ENCODE measurements around the gene GDI1.
A peak's percentile ranks its signal among the peaks of the same experiment; 100 is the strongest.
"Not testable (repeated sequence)": the region's sequence is repeated elsewhere in the genome, so short reads cannot be mapped to it uniquely, and the experiment has no call there.

The GDI1 gene

DNA sequence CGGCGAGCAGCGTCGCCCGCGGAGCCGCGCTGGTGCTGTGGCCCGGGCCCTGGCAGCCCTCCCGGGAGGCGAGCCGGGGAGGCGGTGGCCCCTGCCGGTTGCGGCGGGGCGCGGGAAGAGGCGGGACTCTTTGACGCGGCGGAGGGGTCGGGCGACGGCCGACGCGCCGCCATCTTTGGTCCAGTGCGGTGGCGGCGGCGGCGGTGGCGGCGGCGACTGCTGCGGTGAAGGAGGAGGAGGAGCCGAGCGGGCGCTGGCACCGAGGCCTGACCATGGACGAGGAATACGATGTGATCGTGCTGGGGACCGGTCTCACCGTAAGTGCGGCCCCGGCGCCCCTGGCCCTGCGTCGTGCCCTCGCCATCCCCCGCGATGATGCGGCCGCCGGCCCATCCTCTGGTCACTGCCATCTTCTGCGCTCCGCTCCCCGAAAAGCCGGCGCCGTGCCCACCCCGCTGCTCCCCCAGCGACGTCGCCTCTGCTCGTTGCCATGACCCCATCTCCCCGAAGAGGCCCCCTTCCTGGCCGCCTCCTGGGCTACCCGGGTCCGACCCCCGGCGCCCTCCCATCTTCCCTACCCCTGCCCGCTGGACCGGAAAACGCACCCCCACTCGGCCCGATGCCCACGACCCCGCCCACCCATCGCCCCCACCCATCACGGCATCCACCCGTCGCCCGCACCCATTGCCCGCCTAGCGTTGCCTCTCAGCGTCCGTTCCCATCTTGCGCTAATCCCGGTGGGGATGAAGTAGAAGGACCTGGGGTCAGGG is at the start of gene GDI1:
Gene GDI1 (plus strand): TSS at position 172 of the 770 bp plus-strand sequence. CDS start 101 bp downstream, at position 273.
- DNase-seq, result peak; percentile 18 to 43 (median 28)

DNA sequence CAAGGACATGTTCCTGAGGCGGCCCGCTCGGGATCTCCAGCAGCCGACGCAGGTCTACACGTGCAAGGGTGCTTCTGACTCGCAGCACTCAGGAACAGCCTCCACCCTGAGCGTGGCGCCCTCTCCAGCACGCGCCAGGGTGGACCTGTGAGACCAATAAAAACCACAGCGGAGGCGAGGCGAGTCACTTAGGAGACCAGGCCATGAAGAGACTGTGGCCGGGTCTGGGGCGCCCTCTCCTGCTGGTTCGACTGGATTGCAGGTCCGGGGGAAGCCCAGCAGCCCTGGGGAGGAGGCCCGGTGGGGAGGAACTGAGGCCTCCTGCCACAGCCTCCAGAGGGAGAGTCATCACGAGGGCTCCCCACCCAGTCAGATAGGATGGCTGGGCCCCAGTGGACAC is 48.9 kb upstream of the GDI1 start:
- DNase-seq, result not testable (repeated sequence)

GRCh38 chrX:154388649-154389048 is 48.3 kb upstream of the GDI1 start:
- not testable (repeated sequence) for DNase-seq

- not testable (repeated sequence) for DNase-seq
Measured at GRCh38 chrX:154389812-154390747, 46.9 kb upstream of the GDI1 start.

GRCh38 chrX:154396363-154396762 is 40.6 kb upstream of the GDI1 start:
- DNase-seq, result not testable (repeated sequence)

DNA sequence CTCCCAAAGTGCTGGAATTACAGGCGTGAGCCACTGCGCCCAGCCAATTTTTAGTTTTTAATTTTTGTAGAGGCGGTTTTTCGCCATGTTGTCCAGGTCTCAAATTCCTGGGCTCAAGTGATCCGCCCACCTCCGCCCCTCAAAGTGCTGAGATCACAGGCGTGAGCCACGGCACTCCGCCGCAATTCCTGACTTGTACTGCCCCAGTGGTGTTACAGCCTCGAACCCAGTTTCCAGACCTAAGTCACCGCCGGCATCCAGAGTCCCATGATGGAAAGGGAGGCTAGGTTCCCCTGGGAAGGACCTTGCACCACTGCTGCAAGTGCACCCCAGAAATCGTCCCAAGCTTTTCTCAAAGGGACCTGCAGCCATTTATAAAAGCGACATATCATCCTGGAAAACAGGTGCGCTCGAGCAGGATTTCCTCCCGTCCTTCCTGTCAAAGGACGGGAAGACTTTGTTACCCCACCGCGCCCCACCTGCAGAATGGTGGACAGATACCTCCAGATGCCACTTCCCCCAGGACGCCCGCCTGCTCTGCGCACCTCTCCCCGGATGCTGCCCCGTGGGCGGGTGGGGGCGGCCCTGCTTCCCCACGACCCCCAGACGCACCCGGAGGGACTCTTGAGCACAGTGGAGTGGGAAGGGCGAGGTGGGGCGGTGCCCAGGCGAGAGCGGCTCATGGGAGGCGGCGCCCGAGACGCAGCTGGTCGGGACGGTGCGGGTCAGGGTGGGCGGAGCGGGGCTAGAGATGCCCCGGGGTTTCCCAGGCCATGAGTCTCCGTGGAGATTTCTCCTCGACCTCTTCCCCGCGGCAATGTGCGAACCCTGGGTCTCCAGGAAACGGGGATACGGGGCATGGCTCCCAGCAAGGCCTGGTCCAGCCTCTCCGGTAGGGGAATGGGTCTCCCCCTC is 39.7 kb upstream of the GDI1 start:
- DNase-seq, result peak in 3 of 4 experiments; percentile 19 to 50 (median 45)

GRCh38 chrX:154397888-154398667 is 38.9 kb upstream of the GDI1 start, which contains the start of gene RPL10:
Gene RPL10, plus strand, starts transcription at chrX:154398377. Its CDS starts 143 bp downstream, at chrX:154398520.
- peak; percentile 66 to 80 (median 74) for DNase-seq

DNA sequence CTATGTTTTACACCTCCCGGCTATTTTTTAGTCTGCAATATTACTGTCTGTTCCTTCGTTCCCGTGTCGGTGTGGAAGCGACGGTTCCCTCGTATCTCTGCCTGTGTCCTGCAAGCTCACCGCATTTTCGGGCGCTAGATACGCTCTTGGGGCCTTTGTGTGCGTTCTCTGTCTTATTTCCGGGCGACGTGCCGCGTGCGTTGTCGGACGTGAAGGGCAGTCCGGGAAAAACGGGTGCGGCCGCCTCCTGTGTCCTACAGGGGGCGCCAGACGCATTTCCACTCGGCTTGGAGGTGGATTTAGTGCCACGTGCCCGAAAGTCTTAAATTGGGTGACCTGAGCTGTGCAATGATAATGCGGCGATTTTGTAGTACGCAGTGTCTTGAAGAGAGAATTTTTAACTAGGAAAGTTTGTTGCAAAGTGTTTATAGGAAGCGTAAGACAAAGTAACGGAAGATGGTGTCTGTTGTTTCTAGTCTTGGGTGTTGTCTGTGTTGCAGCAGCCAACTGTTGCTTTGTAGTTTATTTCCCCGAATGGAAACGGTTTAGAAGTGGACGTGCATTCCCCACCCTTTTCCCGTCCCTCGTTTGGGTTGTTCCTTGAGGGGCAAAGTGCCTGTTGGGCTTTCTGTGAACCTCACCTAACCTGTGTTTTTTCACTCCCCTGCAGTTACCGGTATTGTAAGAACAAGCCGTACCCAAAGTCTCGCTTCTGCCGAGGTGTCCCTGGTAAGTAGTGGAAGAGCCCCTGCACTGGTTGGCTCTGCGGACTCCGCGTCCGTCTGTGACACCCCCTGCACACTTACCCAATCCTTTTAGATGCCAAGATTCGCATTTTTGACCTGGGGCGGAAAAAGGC is 38.1 kb upstream of the GDI1 start:
- DNase-seq, result peak; percentile 68 to 69 (median 69)

- peak in 1 of 4 experiments; percentile 15 for DNase-seq
Measured at GRCh38 chrX:154399527-154400368, 37.2 kb upstream of the GDI1 start.

DNA sequence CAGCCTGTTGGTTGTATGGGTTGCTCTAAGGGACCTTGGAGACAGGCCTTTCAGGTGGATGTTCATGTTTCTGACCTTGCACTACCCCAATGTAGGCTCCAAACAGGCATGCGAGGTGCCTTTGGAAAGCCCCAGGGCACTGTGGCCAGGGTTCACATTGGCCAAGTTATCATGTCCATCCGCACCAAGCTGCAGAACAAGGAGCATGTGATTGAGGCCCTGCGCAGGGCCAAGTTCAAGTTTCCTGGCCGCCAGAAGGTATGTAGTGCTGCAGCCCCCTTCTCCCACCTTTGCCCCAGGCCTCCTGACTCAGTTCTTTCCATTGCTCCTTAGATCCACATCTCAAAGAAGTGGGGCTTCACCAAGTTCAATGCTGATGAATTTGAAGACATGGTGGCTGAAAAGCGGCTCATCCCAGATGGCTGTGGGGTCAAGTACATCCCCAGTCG is 36.6 kb upstream of the GDI1 start:
- DNase-seq, result not testable (repeated sequence)

DNA sequence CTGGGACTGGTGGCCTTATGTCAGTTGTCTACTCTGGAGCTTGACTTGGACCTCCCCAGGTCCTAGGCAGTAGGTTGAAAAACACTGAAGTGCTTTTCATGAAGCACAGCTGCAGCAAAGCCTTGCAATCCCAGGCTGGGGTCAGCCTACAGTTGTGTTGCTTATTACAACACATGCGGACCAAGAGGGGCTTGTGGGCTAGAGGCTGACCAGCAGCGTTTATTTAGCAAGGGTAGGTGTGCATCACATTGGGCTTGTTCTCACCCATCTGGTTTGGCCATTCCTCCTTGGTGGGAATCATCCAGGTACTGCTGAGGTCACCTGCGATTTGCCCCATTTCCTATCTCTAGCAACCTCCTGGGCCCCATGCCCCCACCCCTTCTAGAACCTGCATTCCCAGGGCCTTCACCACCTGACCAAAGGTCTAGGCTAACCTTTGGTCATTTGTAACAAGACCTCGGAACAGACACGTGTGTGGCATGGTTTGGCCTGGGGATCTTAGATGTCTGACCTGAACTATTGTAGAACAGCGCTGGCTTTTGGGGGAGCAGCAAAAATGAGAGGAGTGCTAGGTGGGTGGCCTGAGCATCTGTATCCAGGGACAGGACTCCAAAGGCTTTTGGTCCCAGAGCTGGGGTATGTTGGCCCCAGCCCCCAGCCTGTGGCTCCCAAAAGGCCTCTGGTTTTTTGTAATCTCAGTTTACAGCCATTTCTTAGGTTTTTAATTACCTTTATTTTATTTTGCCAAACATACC is 35.7 kb upstream of the GDI1 start:
- no peak for DNase-seq

- DNase-seq, result no peak
Measured at GRCh38 chrX:154401918-154402621, 34.9 kb upstream of the GDI1 start.

DNA sequence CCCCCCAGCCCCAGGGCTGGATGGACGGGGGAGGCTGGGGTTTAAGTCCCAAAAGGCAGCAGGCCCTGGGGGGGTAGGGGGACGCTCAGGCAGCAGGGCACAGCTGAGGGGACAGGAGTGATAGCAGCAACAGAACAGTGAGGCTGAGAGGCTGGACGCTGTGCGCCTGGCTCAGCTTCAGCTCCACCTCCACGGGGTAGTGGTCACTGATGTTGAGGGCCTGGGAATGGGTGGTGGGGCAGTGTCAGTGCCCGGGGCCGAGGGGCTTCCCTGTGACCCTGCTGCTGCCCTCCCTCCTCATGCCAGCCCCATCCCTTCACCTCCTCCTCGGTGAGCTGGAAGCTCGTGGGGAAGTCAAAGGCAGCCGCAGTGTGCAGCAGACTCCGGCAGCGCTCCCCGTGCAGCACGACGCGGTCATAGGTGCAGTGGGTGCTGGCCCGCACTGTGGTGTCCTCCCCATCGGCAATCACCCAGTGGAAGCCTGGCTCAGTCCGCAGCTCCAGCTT is 34.3 kb upstream of the GDI1 start:
- DNase-seq, result no peak

GRCh38 chrX:154403192-154403591 is 33.8 kb upstream of the GDI1 start:
- DNase-seq, result no peak

- no peak for DNase-seq
Measured at GRCh38 chrX:154403858-154404257, 33.1 kb upstream of the GDI1 start.

- DNase-seq, result no peak
Measured at GRCh38 chrX:154404625-154405192, 32.2 kb upstream of the GDI1 start.

DNA sequence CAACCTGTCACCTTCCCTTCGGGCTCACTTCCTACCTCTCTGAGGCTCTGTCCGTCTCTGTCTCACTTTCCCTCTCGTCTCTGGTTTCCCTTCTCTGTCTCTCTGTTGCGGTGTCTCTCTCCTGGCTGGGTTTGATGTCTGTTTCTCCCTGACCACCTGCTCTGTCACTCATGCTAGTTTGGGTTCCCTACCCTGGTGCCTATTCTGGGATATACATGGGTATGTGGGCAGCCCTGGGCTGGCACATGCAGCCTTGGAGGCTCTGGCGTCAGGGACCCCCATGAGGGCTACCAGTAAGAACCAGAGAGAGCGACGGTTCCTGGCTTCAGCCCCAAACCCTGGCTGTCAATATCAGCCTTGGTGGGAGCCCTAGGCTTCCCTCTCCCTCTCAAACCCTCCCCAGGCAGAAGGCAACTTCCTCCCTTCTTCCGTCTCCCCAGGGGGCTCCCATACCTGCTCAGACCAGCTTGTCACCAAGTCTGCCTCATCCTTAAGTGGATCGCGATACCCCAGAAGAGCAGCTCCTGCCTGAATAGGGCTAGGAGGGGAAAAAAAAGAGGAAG is 28.2 kb upstream of the GDI1 start:
- DNase-seq, result no peak

Data from activated CD4-positive, CD25-positive, alpha-beta regulatory T cell (primary cell).